Measurements from ENCODE around the gene SENP3. TPM values are rescaled to one million over a fixed set of nuclear protein-coding genes. Genes with fewer than 3 reads are reported as not detected.

Gene SENP3
- total and polyA plus RNA-seq, 4 donors: 4.9 to 29.2 (median 19.7) TPM

DNA sequence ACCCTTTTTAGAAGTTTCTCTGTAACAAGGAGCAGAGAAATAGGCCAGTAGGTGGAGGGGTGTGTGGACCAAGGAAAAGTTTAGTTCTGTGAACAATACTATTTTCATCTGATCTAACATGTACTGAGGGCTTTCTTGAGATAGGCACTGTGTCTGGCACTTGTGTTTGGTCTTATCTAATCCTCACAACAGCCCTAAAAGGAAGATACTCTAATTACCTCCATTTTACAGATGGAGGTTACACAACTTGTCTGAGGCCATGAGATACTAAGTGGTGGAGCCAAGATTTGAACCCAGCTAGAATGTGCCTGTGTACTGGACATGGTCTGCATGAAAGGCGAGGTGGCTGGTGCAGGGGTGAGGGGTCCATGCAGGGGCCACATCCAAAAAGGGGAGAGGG lies 8.4 kb upstream of the SENP3 start:
- Histone ChIP-seq H3K27me3 (ENCODE audit: control insufficient read depth in 4 of 4, insufficient read depth in 4 of 4, low read length in 3 of 4) (no peaks in the 10 kb centered on the region), H3K27ac (ENCODE audit: low read depth in 1 of 2, low read length in 2 of 2) (peak overlapping the region in 1 of 2 donors; percentile 19), H3K9me3 (ENCODE audit: control insufficient read depth in 4 of 4, low read length in 3 of 4) (no peaks in the 10 kb centered on the region), H3K36me3 (ENCODE audit: control insufficient read depth in 4 of 4, insufficient read depth in 3 of 4, low read depth in 1 of 4, low read length in 3 of 4) (no peaks in the 10 kb centered on the region), H3K4me1 (ENCODE audit: control insufficient read depth in 4 of 4, insufficient read depth in 4 of 4, low read length in 3 of 4) (peaks cover under 1 to 26% (median 12%) of the 10 kb centered on the region in 4 donors), H3K4me3 (ENCODE audit: low read depth in 1 of 3, low read length in 3 of 3) (no peak overlapping the region), H3K9ac (ENCODE audit: low read depth in 1 of 2, low read length in 2 of 2) (no peak overlapping the region)
- 97% methylated on average over 1 of the region's 1 CpG for WGBS
- TF ChIP-seq RXRA (IDR thresholded peaks at IDR 0.05): no peak
- TF ChIP-seq, protein P1, sequence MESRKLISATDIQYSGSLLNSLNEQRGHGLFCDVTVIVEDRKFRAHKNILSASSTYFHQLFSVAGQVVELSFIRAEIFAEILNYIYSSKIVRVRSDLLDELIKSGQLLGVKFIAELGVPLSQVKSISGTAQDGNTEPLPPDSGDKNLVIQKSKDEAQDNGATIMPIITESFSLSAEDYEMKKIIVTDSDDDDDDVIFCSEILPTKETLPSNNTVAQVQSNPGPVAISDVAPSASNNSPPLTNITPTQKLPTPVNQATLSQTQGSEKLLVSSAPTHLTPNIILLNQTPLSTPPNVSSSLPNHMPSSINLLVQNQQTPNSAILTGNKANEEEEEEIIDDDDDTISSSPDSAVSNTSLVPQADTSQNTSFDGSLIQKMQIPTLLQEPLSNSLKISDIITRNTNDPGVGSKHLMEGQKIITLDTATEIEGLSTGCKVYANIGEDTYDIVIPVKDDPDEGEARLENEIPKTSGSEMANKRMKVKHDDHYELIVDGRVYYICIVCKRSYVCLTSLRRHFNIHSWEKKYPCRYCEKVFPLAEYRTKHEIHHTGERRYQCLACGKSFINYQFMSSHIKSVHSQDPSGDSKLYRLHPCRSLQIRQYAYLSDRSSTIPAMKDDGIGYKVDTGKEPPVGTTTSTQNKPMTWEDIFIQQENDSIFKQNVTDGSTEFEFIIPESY (IDR thresholded peaks at IDR 0.05): no peak
- no peak for TF ChIP-seq SP1 (IDR thresholded peaks at IDR 0.05)
- TF ChIP-seq RAD21 (IDR thresholded peaks at IDR 0.05): no peak
- no peak for TF ChIP-seq HNF4G (IDR thresholded peaks at IDR 0.05)
- TF ChIP-seq FOXA2 (IDR thresholded peaks at IDR 0.05): no peak
- no peak for TF ChIP-seq EGR1 (IDR thresholded peaks at IDR 0.05; ENCODE audit: low read depth in 2 of 2)
- TF ChIP-seq NR2F2 (IDR thresholded peaks at IDR 0.05): no peak
- TF ChIP-seq, protein P2, sequence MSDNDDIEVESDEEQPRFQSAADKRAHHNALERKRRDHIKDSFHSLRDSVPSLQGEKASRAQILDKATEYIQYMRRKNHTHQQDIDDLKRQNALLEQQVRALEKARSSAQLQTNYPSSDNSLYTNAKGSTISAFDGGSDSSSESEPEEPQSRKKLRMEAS (IDR thresholded peaks at IDR 0.05): no peak
- TF ChIP-seq, protein P3, sequence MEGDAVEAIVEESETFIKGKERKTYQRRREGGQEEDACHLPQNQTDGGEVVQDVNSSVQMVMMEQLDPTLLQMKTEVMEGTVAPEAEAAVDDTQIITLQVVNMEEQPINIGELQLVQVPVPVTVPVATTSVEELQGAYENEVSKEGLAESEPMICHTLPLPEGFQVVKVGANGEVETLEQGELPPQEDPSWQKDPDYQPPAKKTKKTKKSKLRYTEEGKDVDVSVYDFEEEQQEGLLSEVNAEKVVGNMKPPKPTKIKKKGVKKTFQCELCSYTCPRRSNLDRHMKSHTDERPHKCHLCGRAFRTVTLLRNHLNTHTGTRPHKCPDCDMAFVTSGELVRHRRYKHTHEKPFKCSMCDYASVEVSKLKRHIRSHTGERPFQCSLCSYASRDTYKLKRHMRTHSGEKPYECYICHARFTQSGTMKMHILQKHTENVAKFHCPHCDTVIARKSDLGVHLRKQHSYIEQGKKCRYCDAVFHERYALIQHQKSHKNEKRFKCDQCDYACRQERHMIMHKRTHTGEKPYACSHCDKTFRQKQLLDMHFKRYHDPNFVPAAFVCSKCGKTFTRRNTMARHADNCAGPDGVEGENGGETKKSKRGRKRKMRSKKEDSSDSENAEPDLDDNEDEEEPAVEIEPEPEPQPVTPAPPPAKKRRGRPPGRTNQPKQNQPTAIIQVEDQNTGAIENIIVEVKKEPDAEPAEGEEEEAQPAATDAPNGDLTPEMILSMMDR (IDR thresholded peaks at IDR 0.05; ENCODE audit: low read depth, low read length, missing input control): no peak
- no peak for TF ChIP-seq HNF4A (conservative IDR thresholded peaks at IDR 0.05)
- TF ChIP-seq FOXA1 (IDR thresholded peaks at IDR 0.05): no peak
- TF ChIP-seq, protein P4, sequence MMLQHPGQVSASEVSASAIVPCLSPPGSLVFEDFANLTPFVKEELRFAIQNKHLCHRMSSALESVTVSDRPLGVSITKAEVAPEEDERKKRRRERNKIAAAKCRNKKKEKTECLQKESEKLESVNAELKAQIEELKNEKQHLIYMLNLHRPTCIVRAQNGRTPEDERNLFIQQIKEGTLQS (IDR thresholded peaks at IDR 0.05): no peak
- no peak for TF ChIP-seq GABPA (IDR thresholded peaks at IDR 0.05 in 1 of 2, conservative IDR thresholded peaks at IDR 0.05 in 1 of 2)
- no peak for TF ChIP-seq YY1 (IDR thresholded peaks at IDR 0.05)
- no peak for TF ChIP-seq TAF1 (conservative IDR thresholded peaks at IDR 0.05)
- TF ChIP-seq, protein P5, sequence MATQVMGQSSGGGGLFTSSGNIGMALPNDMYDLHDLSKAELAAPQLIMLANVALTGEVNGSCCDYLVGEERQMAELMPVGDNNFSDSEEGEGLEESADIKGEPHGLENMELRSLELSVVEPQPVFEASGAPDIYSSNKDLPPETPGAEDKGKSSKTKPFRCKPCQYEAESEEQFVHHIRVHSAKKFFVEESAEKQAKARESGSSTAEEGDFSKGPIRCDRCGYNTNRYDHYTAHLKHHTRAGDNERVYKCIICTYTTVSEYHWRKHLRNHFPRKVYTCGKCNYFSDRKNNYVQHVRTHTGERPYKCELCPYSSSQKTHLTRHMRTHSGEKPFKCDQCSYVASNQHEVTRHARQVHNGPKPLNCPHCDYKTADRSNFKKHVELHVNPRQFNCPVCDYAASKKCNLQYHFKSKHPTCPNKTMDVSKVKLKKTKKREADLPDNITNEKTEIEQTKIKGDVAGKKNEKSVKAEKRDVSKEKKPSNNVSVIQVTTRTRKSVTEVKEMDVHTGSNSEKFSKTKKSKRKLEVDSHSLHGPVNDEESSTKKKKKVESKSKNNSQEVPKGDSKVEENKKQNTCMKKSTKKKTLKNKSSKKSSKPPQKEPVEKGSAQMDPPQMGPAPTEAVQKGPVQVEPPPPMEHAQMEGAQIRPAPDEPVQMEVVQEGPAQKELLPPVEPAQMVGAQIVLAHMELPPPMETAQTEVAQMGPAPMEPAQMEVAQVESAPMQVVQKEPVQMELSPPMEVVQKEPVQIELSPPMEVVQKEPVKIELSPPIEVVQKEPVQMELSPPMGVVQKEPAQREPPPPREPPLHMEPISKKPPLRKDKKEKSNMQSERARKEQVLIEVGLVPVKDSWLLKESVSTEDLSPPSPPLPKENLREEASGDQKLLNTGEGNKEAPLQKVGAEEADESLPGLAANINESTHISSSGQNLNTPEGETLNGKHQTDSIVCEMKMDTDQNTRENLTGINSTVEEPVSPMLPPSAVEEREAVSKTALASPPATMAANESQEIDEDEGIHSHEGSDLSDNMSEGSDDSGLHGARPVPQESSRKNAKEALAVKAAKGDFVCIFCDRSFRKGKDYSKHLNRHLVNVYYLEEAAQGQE (IDR thresholded peaks at IDR 0.05): no peak
- TF ChIP-seq JUND (IDR thresholded peaks at IDR 0.05): no peak
- no peak for DNase-seq (ENCODE audit: low spot score)

Measured in liver (tissue), 9 donors.